ENCODE data around the gene MPG.

DNA sequence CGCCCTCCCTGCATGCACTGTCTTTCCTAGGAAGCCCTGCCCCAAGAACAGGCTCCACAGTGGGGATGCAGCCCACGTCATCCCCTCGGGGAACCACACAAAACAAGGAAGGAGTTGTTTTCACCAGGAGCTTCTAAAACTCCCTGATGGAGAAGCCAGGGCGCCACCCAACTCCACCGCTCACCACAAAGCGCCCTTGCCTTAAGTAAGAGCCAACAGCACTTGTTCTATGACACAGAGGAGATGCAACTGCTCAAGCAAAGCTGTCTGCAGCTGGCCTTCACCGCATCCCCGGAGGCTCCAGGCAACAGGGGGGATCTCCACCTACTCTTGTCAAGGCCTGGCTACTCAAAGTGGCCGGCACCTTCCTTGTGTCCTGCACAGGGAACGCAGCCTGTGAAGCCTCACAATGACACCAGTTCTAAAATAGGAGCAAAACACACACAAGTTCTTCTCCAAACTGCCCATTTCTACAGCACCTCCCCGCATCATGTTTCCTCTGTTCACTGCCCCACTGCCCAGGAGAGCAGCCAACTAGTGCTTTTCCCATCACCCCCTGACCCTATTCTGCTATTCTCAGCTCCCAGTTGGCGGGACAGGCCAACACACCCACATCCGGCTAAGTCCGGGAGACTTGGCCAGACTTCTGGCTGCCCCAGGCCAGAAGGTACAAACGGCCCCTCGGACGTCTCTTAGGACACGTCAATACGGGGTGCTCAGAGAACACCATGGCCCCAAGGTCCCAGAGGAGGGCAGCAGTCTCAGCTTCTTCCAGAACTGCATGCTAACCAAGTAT, 24.2 kb downstream of the MPG start:
- TF ChIP-seq TCF12 (IDR thresholded peaks at IDR 0.05; ENCODE audit: low read depth, low read length) = no peak
- TF ChIP-seq, protein P1, sequence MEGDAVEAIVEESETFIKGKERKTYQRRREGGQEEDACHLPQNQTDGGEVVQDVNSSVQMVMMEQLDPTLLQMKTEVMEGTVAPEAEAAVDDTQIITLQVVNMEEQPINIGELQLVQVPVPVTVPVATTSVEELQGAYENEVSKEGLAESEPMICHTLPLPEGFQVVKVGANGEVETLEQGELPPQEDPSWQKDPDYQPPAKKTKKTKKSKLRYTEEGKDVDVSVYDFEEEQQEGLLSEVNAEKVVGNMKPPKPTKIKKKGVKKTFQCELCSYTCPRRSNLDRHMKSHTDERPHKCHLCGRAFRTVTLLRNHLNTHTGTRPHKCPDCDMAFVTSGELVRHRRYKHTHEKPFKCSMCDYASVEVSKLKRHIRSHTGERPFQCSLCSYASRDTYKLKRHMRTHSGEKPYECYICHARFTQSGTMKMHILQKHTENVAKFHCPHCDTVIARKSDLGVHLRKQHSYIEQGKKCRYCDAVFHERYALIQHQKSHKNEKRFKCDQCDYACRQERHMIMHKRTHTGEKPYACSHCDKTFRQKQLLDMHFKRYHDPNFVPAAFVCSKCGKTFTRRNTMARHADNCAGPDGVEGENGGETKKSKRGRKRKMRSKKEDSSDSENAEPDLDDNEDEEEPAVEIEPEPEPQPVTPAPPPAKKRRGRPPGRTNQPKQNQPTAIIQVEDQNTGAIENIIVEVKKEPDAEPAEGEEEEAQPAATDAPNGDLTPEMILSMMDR (IDR thresholded peaks at IDR 0.05; ENCODE audit: control extremely low read depth in 1 of 3, insufficient read depth in 1 of 3, low read depth in 1 of 3, low read length in 3 of 3) = no peak
- no peak for TF ChIP-seq POLR2AphosphoS5 (IDR thresholded peaks at IDR 0.05; ENCODE audit: low read depth, low read length)
- TF ChIP-seq MAFK (IDR thresholded peaks at IDR 0.05; ENCODE audit: low read depth, low read length) = no peak
- TF ChIP-seq CHD7 (IDR thresholded peaks at IDR 0.05; ENCODE audit: insufficient replicate concordance, low read length) = no peak
- TF ChIP-seq TBP (IDR thresholded peaks at IDR 0.05; ENCODE audit: low read depth, low read length) = no peak
- no peak for TF ChIP-seq RAD21 (IDR thresholded peaks at IDR 0.05 in 1 of 2, conservative IDR thresholded peaks at IDR 0.05 in 1 of 2; ENCODE audit: low read depth in 2 of 2, low read length in 2 of 2)
- TF ChIP-seq JUN (IDR thresholded peaks at IDR 0.05; ENCODE audit: low read depth, low read length) = no peak
- TF ChIP-seq TEAD4 (IDR thresholded peaks at IDR 0.05; ENCODE audit: low read depth, low read length) = no peak

Data from H1 (cell line).